GM19025 (cell line): Measurements from ENCODE around the gene CARMIL1.
"Not testable (repeated sequence)": the region's sequence is repeated elsewhere in the genome, so short reads cannot be mapped to it uniquely, and the experiment has no call there.

Experiments
- ATAC-seq: cut with Tn5 transposase; IDR thresholded peaks from one replicate; pipeline ENCODE4 v1.9.1; 2021; ENCODE audit warnings: mild to moderate bottlenecking, low read depth, moderate library complexity; ENCODE audit not compliant: unreplicated experiment

CARMIL1 gene

DNA sequence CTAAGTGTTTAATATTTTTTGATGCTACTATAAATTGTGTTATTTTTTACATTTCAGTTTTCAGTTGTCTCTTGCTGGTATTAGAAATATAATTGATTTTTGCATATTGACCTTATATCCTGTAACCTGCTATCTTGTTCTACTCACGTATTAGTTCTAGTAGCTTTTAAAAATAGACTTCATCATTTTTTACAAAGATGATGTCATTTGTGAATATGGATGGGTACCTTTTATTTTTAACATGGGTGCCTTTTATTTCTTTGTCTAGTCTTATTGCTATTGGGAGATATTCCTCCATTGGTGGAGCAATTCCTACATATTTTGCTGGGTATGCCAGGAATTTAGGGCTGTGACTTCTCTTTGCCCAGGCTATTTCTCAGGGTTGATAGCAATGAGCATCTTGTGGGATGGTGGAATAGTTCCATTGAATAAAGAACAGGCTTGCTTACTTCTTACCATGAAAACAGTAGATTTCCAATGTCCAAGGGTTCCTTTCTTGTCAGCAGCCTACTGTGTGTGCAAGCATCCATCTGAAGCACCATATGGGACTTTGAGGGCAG lies 149.7 kb downstream of the CARMIL1 start:
- no peak for ATAC-seq

GRCh38 chr6:25431306-25431974 lies 152.3 kb downstream of the CARMIL1 start:
- ATAC-seq: no peak

DNA sequence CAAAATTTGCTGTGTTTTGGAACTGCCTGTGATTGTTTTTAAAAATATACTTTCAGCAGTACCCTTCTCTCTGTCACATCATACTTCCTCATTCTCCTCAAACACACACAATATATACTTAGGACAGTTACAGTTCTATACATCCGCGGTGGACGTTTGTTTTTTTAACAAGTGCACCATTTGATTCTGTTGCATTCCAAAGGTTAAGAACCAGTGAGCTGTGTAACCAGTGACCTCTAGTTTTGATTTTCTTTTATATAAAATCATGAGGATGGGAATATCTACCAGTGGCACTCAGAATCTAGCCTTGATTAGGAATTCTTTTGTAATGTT lies 152.8 kb downstream of the CARMIL1 start:
- no peak for ATAC-seq

DNA sequence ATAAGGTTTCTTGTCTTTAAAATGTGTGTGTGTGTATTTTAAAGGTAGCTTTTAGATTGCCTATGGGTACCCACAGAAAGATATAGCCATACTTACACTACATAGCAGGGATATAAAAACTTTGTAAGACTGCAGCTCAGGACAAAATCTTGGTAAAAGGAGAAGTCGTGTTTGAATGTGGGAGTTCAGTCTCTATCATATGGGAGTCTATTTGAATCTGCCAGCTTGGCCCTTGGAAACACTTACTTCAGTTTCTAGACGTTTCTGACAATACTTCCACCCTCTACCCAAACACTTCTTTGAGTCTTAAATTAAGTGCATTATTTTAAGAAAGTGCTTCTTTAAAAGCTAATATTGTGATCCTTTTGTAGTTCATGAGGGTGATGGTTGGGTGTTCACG lies 155.7 kb downstream of the CARMIL1 start:
- ATAC-seq: no peak

DNA sequence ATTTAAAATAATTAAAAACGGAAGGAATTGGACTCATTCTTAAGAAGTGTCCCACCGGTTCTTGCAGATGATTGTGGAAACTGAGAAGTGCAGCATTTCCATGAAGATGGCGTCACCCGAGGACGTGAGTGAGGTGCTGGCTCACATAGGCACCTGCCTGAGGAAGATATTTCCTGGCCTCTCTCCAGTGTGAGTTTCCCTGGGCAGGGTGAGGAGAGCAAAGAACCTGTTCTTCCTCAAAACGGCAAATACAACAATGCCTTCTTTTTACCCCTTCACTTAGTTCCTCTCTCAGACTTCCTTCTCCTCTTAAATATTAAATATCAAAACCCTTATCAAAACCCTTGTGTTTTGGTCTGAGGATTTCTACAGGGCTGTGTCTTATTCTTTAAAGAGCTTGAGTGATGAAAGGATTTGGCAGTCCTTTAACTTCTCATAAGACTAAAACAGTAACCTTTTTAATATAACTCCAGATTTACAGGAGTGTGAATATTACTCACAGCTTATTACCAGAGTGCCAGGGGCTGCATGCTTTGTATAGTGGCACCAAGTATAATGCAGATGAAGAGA lies 156.3 kb downstream of the CARMIL1 start:
- ATAC-seq: no peak

DNA sequence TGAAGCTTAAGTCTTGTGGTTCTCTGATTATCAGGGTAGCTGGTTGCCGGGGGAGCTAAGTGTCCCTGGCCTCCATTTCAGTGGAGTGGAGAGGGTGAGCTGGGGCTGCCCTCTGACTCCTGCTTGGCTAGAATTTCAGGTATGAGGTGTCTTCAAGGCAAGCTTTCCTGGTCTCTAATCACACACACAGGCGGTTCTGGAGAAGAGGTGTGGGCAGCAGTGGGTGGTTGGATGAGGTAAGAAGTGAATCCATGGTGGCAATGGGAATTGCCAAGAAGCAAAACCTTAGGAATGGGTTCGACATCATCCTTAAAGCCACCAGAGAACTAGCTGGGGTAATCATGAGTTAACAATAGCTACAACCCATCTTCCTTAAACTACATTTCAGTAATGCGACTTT lies 157.6 kb downstream of the CARMIL1 start:
- no peak for ATAC-seq

DNA sequence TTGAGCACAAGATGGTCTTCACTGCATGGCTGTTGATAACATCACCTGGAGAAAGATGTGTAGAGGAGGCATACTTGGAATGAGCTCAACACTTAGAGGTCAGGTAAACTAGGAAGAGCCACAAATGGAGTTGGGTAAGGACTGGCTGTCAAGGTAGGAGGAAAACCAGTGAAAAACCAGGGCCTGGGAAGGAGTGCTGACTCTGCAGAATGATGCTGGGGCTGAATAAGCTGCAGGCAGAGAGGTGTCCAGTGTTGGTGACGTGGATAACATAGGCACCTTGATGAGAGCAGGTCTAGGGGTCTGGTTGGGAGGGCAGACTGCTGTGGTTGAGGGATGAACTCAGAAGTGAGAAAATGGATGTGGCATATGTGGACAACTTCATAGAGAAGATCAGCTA lies 160.2 kb downstream of the CARMIL1 start:
- ATAC-seq: no peak

DNA sequence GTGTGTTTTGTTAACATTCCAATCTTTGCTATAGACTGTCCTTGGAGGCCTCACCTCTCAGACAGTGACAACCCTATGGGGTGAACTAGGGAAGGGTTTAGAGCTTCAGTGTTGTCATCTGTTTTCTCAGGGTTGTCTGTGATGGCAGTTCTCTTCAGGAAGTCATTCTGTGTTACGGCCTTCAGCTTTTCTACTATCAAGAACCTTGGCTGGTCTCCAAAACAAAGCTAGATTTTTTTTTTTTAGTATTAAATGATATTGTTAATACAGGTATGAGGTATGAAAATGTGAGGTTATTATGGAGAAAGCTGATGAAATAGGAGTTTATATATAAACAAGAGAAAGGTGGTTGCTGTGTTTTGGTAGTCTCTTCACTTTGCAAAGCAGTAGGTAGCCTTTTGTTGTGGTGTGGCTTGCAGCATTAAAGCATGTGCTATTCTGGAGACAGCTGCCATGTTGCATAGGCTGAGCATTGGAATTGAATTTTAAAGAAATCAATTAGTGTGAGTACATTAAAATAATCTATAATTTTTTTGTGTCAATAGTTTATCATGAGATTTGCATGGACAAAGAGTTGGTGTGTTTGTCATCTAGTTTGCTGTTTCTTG lies 162.6 kb downstream of the CARMIL1 start:
- ATAC-seq: no peak

- ATAC-seq: no peak
Measured at GRCh38 chr6:25442898-25443297, 163.7 kb downstream of the CARMIL1 start.

- not testable (repeated sequence) for ATAC-seq
Measured at GRCh38 chr6:25444521-25444920, 165.3 kb downstream of the CARMIL1 start.

DNA sequence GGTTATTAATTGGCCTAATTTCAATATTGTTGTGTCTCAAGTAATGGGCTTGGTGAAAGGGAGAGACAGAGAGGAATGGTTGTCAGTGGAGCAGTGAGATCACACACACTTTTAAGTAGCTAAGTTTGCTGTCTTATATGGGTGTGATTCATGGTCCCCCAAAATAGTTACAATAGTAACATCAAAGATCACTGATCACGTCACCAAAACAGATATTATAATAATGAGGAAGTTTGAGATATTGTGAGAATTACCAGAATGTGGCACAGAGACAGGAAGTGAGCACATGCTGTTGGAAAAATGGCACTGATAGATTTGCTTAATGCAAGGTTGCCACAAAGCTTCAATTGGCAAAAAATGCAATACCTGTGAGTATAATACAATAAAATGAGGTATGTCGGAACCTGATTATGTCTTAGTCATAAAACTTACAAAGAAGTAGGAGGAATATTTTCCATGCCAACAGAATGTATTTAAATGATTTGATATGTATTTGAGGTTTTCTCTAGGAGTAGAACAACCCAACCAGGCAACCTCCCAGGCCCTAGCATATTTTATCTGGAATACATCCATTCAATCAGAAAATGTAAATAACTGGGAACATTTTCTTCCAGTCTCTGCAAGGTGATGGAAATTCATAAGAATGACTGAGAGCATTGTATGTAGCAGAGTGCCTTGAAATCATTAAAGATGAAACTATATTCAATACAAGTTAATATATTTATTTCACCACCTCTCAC lies 167.8 kb downstream of the CARMIL1 start:
- no peak for ATAC-seq

DNA sequence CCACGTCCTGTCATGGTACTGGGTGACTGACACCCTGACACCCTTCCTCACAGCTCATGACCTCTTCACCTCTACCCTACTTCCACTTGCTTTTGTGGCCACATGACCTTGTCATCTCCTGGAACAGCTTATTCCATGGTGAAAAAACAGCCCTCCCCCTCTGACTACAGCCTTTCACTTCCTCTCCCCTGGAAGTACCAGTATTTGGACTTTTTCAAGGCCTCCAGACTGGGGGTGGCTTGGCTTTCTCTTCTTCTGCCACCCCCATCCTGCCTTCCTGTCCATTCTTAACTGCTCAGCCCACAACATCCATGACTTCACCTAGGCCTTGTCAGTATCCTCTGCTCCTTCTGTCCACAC lies 168.4 kb downstream of the CARMIL1 start:
- ATAC-seq: no peak

DNA sequence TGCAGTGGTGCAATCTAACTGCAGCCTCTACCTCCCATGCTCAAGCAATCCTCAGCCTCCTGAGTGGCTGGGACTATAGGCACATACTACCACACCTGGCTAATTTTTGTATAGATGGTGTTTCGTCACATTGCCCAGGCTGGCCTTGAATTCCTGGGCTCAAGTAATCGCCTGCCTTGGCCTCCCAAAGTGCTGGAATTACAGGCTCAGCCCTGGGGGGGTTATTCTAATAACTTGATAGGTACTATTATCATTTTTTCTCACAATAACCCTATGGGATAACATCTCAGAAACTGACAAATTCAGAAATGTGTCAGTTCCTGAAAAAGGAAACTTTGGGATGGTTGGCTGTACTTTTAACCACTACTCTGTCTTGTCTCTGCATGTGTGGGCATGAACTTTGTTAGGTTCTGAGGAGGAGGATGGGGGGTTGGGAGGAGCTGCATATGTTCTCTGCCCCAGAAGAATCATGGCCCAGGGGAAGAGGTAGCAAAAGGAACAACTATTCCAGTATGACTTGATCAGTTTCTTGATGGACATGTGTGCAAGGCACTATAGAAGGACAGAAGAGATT lies 169.9 kb downstream of the CARMIL1 start:
- ATAC-seq: no peak

- ATAC-seq: no peak
Measured at GRCh38 chr6:25449774-25450173, 170.6 kb downstream of the CARMIL1 start.

DNA sequence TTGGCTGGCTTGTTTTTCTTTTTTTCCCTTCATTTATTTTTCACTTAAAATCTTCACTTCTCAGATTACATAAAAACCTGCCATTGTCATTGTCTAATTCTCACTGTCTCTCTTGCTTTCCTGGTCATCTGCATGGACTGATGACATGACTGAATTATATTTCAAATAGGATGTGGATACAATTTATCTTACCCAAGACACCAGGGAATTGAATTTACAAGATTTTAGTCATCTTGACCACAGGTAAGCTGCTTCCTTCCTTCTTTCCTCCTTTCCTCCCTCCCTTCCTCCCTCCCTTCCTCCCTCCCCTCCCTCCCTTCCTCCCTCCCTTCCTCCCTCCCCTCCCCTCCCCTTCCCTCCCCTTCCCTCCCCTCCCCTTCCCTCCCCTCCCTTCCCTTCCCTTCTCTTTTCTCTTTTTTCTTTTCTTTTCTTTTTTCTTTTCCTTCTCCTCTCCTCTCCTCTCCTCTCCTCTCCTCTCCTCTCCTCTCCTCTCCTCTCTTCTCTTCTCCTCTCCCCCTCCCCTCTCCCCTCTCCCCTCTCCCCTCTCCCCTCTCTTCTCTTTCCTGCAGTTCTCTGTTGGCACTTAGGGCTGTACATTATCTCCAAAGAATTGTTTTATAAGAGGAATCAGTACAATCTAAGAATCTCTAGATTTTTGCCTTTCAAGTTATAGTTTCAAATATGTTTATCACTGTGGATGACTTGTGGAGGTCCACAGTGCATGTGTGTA lies 171.5 kb downstream of the CARMIL1 start:
- ATAC-seq: no peak

- ATAC-seq: no peak
Measured at GRCh38 chr6:25452031-25452430, 172.9 kb downstream of the CARMIL1 start.

DNA sequence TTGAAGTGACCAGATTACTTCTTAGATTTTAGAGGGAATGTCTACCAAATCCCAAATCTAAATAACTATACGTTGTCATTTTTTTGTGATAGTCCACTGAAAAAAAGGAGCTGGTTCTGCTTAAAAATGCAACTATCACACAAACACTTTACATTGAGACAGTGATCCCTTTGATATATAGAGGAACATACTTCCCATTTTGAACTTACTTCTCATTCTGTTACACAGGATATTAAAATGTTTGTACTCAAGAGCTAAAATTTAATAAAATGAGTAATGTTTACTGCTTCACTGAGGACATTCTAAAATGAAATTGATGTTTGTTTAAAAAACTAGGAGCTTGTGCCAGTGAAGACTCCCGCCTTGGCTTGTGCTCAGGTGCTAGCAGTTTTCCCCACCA lies 174.1 kb downstream of the CARMIL1 start:
- ATAC-seq: no peak

DNA sequence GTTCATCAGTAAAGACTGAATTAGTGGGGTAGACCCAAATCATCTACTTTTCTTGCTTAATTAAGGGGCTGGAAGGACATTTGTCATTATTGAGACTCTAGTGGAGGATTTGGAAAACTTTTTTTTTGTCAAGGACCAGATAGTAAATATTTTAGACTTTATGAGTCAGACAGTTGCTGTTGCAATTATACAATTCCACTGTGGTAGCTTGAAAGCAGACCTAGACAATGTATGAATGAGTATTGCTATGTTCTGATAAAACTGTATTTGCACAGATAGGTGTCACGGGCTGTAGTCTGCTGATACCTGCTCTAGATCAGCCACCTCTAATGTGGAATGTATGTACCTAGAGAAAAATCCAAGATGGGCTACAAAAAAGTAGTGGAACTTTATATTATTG lies 175.0 kb downstream of the CARMIL1 start:
- ATAC-seq: no peak

GRCh38 chr6:25456249-25457040 lies 177.3 kb downstream of the CARMIL1 start:
- ATAC-seq: no peak

- no peak for ATAC-seq
Measured at GRCh38 chr6:25457516-25457915, 178.3 kb downstream of the CARMIL1 start.
